Ovary (tissue), 3 donors: ENCODE data around the gene OGT.

Source experiments
- CTCF ChIP-seq, 3 donors: fragments of 450-650 bp in 2 of 3; fragments of 200-600 bp in 1 of 3; IDR thresholded peaks; one replicate each; pipeline versions ENCODE4 v1.5.1 to v1.8.0; 2016 to 2022; ENCODE audit warnings: antibody characterized with exemption in 3 of 3, mild to moderate bottlenecking in 1 of 3
- EP300 ChIP-seq: sonication (generic); formaldehyde crosslinking; IDR thresholded peaks from one replicate; pipeline ENCODE4 v1.6.1; 2017; ENCODE audit warnings: antibody characterized with exemption
- POLR2A ChIP-seq: fragments of 450-650 bp; IDR thresholded peaks from one replicate; pipeline ENCODE4 v1.6.1; 2017; ENCODE audit warnings: antibody characterized with exemption, mild to moderate bottlenecking, moderate library complexity
- donor health status: DM: no; HTN: no; CAD: no.

- no peak for TF ChIP-seq CTCF (IDR thresholded peaks at IDR 0.05)
- TF ChIP-seq EP300: no peak
- no peak for TF ChIP-seq POLR2A
Observed at GRCh38 chrX:71619986-71620385, 87.1 kb downstream of the OGT start.
